ENCODE results near the gene NDUFV2. TPM values are rescaled to one million over a fixed set of nuclear protein-coding genes. Genes with fewer than 3 reads are reported as not detected.

The NDUFV2 gene
- total and polyA plus RNA-seq, 2 of the 8 experiments (the other 6 are each of a cell fraction or from before 2014, with no cell fraction given), result 90.8 to 191 TPM

DNA sequence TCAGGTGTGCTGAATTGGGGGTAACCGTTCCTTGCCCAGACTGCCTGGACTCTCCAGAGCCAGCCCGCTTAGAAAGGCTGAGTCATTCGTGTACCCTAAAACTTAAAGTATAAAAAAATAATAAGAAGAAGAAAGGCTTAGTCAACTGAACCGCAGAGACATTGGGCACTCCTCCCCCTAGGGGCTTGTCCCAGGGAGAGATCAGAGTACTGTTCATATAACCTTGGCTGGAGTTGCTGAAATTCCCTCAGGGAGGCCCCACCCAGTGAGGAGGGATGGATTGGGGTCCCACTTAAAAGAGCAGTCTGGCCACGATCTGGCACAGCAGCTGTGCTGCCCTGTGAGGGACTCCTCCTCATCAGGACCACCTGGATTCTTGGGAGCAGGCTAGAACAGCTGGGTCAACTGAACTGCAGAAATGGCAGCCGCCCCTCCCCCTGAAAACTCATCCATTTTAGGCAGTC is 71.3 kb downstream of the NDUFV2 start:
- FAIRE-seq (no peak), DNase-seq (ENCODE audit: low read depth in 1 of 2, low spot score in 2 of 2) (no peak)
- no peaks in the 10 kb centered on the region for H3K4me1 ChIP-seq (replicated peaks in 1 of 4; ENCODE audit: control insufficient read depth in 3 of 4, insufficient read depth in 4 of 4, low read length in 3 of 4)
- H3K9me3 ChIP-seq (ENCODE audit: insufficient read depth in 2 of 2, low read depth in 1 of 2, low read length in 1 of 2), result no peaks in the 10 kb centered on the region
- no peaks in the 10 kb centered on the region for H3K23me2 ChIP-seq (ENCODE audit: low read depth, low read length)
- ChIA-PET CTCF (ENCODE audit: partially characterized antibody) (no interaction called here), POLR2A (ENCODE audit: partially characterized antibody) (no interaction called here)
- H2BK12ac ChIP-seq (ENCODE audit: low read depth, low read length), result no peak overlapping the region
- H4K20me1 ChIP-seq (replicated peaks in 1 of 2; ENCODE audit: control insufficient read depth in 1 of 2, insufficient read depth in 2 of 2, low read length in 2 of 2), result peaks cover 0 to 2% of the 10 kb centered on the region in 2 experiments
- no peak overlapping the region for H2BK5ac ChIP-seq (ENCODE audit: low read depth, low read length)
- H3K14ac ChIP-seq (ENCODE audit: insufficient read length), result no peak overlapping the region
- no peak overlapping the region for H4K8ac ChIP-seq (ENCODE audit: extremely low read depth, insufficient read depth, low read length)
- H3K9ac ChIP-seq (replicated peaks in 1 of 4; ENCODE audit: extremely low read depth in 1 of 4, low read depth in 3 of 4, low read length in 3 of 4), result no peak overlapping the region
- peaks cover 0 to 51% of the 10 kb centered on the region in 2 experiments; a peak in 3 of 4 replicates for H3K79me2 ChIP-seq (ENCODE audit: control insufficient read depth in 1 of 2, insufficient read depth in 2 of 2, low read length in 2 of 2)
- no peak overlapping the region; a peak in 1 of 4 replicates for H3K4me2 ChIP-seq (ENCODE audit: insufficient read depth in 1 of 2, low read depth in 2 of 2, low read length in 2 of 2)
- no peaks in the 10 kb centered on the region for H3K79me1 ChIP-seq (ENCODE audit: low read depth, low read length)
- no peak overlapping the region for H3K4ac ChIP-seq (replicated peaks; ENCODE audit: insufficient read length, low read depth, low read length)
- no peak overlapping the region for H3K23ac ChIP-seq (ENCODE audit: insufficient read length)
- H3K4me3 ChIP-seq (ENCODE audit: extremely low read depth in 1 of 4, insufficient read depth in 2 of 4, low read depth in 3 of 4, low read length in 4 of 4), result no peak overlapping the region
- no peak overlapping the region for H4K91ac ChIP-seq (replicated peaks; ENCODE audit: insufficient read length, low read length)
- no peaks in the 10 kb centered on the region for H3K27me3 ChIP-seq (replicated peaks in 1 of 4; ENCODE audit: control insufficient read depth in 3 of 4, extremely low read depth in 1 of 4, insufficient read depth in 3 of 4, low read length in 3 of 4)
- no peak overlapping the region for H3K56ac ChIP-seq (replicated peaks; ENCODE audit: insufficient read length, low read depth, low read length)
- no peak overlapping the region for H2AK5ac ChIP-seq (ENCODE audit: low read depth, low read length)
- no peak overlapping the region for H3K18ac ChIP-seq (ENCODE audit: extremely low read depth, low read length)
- H2AFZ ChIP-seq (ENCODE audit: low read length), result no peak overlapping the region
- H2BK120ac ChIP-seq (replicated peaks; ENCODE audit: low read depth, low read length), result no peak overlapping the region
- WGBS, 2 experiments (ENCODE audit: extremely low coverage in 1 of 2, insufficient coverage in 1 of 2, insufficient read length in 1 of 2, insufficient replicate concordance in 2 of 2, low coverage in 1 of 2, low lambda C conversion rate in 2 of 2, missing lambda C conversion rate in 1 of 2), result 89% methylated on average over 6 of the region's 6 CpGs; no CpG with 5 or more reads in 1 of the 2 experiments
- H4K5ac ChIP-seq (ENCODE audit: insufficient read length, low read depth, low read length), result no peak overlapping the region
- H3K36me3 ChIP-seq (ENCODE audit: control insufficient read depth in 2 of 4, insufficient read depth in 4 of 4, low read length in 3 of 4), result no peaks in the 10 kb centered on the region
- no peak overlapping the region for H2BK15ac ChIP-seq (ENCODE audit: low read length)
- H3K27ac ChIP-seq (ENCODE audit: low read depth, low read length), result no peak overlapping the region
- H2BK20ac ChIP-seq (ENCODE audit: low read length), result no peak overlapping the region
- no peak for TF ChIP-seq JUN (IDR thresholded peaks at IDR 0.05; ENCODE audit: low read depth, low read length)
- TF ChIP-seq ASH2L (IDR thresholded peaks at IDR 0.05; ENCODE audit: low read length), result no peak
- TF ChIP-seq TAF1 (IDR thresholded peaks at IDR 0.05; ENCODE audit: low read depth, low read length), result no peak
- TF ChIP-seq, protein P1, sequence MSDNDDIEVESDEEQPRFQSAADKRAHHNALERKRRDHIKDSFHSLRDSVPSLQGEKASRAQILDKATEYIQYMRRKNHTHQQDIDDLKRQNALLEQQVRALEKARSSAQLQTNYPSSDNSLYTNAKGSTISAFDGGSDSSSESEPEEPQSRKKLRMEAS (IDR thresholded peaks at IDR 0.05), result no peak
- TF ChIP-seq JUND (IDR thresholded peaks at IDR 0.05; ENCODE audit: low read length), result no peak
- TF ChIP-seq, protein P2, sequence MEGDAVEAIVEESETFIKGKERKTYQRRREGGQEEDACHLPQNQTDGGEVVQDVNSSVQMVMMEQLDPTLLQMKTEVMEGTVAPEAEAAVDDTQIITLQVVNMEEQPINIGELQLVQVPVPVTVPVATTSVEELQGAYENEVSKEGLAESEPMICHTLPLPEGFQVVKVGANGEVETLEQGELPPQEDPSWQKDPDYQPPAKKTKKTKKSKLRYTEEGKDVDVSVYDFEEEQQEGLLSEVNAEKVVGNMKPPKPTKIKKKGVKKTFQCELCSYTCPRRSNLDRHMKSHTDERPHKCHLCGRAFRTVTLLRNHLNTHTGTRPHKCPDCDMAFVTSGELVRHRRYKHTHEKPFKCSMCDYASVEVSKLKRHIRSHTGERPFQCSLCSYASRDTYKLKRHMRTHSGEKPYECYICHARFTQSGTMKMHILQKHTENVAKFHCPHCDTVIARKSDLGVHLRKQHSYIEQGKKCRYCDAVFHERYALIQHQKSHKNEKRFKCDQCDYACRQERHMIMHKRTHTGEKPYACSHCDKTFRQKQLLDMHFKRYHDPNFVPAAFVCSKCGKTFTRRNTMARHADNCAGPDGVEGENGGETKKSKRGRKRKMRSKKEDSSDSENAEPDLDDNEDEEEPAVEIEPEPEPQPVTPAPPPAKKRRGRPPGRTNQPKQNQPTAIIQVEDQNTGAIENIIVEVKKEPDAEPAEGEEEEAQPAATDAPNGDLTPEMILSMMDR (IDR thresholded peaks at IDR 0.05; ENCODE audit: control extremely low read depth in 1 of 3, insufficient read depth in 1 of 3, low read depth in 1 of 3, low read length in 3 of 3), result no peak
- TF ChIP-seq RBBP5 (IDR thresholded peaks at IDR 0.05; ENCODE audit: borderline replicate concordance, low read depth, low read length), result no peak
- TF ChIP-seq BRCA1 (IDR thresholded peaks at IDR 0.05; ENCODE audit: low read depth, low read length), result no peak
- TF ChIP-seq SP1 (IDR thresholded peaks at IDR 0.05; ENCODE audit: low read depth, low read length), result no peak
- no peak for TF ChIP-seq KDM1A (IDR thresholded peaks at IDR 0.05; ENCODE audit: borderline replicate concordance, low read length)
- TF ChIP-seq CREB1 (IDR thresholded peaks at IDR 0.05), result no peak
- TF ChIP-seq CHD1 (IDR thresholded peaks at IDR 0.05; ENCODE audit: low read depth, low read length), result no peak
